NB4 (cell line): ENCODE results near the gene STN1.

Experiments
- CTCF ChIP-seq: IDR thresholded peaks from one replicate; pipeline ENCODE4 v1.5.1; 2012; ENCODE audit warnings: low read depth, low read length
- MYC ChIP-seq: IDR thresholded peaks from 2 replicates; pipeline ENCODE4 v1.6.1; 2011; ENCODE audit warnings: low read depth, low read length
- POLR2A ChIP-seq: IDR thresholded peaks from 2 replicates; pipeline ENCODE4 v1.6.1; 2011; ENCODE audit warnings: mild to moderate bottlenecking; ENCODE audit not compliant: insufficient read length; ENCODE audit errors: extremely low read depth

GRCh38 chr10:103845972-103846371, 72.0 kb downstream of the STN1 start:
- TF ChIP-seq CTCF = no peak
- no peak for TF ChIP-seq POLR2A
- TF ChIP-seq MYC = no peak
